ENCODE data around the gene IGSF8. TPM values are rescaled to one million over a fixed set of nuclear protein-coding genes. Genes with fewer than 3 reads are reported as not detected.

Gene IGSF8
- total RNA-seq, 1 donor from 2014 or later = 37.9 TPM

DNA sequence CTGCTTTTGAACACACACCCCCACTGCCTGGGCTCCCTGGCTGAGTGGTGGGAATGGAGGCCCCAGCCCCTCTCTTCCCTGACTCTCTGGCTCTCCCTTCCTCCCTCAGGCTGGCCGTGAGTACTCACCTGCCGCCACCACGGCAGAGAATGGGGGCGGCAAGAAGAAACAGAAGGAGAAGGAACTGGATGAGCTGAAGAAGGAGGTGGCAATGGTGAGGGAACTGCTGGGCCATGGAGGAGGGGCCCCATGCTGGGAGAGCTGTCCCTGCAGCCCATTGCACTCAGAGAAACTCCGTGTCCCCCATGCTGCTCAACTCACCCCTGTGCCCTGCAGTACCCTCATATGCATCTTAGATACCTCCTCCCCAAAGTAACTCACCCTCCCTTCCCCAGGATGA, 22.4 kb upstream of the IGSF8 start:
- Histone ChIP-seq H3K4me3 (no peak overlapping the region), H3K27me3 (no peaks in the 10 kb centered on the region), H3K36me3 (peaks cover 16 to 37% of the 10 kb centered on the region in 2 donors), H3K4me1 (peaks cover 5 to 38% of the 10 kb centered on the region in 2 donors), H3K27ac (no peak overlapping the region), H3K9me3 (no peaks in the 10 kb centered on the region)
- DNase-seq (ENCODE audit: low spot score in 2 of 2) = no peak
- intact Hi-C loops (cut with DNase I) = no loop called here
- TF ChIP-seq CTCF (IDR thresholded peaks at IDR 0.05) = no peak

DNA sequence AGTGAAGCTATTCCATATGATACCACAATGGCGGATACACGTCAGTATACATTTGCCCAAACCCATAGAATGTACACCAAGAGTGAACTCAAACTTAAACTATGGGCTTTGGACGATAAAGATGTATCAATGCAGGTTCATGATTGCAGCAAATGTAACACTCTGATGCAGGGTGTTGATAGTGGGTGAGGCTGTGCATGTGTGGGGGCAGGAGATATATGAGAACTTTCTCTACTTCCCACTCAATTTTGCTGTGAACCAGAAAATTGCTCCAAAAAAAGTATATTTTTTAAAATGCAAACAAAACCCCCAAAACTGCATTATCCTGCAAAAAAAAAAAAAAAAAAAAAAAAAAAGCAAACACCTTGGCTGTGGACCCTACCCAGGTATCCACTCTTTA, 20.5 kb upstream of the IGSF8 start:
- no peaks in the 10 kb centered on the region for H3K27me3 ChIP-seq
- TF ChIP-seq CTCF (IDR thresholded peaks at IDR 0.05) = no peak
- H3K27ac ChIP-seq = no peak overlapping the region
- intact Hi-C loops (cut with DNase I) = no loop called here
- H3K4me1 ChIP-seq = peaks cover 11 to 36% of the 10 kb centered on the region in 2 donors
- H3K36me3 ChIP-seq = peaks cover 16 to 24% of the 10 kb centered on the region in 2 donors
- no peaks in the 10 kb centered on the region for H3K9me3 ChIP-seq
- peak overlapping the region in 1 of 2 donors; percentile 68 for H3K4me3 ChIP-seq
- DNase-seq (ENCODE audit: low spot score in 2 of 2) = no peak

DNA sequence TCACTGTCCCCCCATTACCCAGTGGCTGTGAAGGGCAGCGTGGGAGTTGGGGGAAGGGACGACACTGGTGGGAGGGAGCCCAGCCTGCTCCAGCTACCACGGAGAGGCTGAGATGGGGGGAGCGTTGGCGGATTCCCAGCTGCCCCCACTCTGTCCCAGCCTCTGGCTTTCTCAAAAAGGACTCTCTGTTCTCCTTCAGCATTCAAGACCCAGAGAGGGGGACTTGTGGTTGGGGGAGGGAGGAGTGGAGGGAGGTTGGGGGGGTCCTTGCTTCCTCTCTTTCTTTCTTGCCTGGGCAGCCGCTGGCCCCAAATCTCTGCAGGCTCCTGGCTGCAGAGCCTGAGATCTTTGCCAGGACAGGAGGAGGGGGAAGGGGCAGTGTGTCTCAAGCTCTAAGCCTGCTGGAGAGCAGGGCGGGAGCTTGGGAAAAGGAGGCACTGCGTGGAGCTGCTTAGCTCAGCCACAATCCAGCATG, 19.3 kb upstream of the IGSF8 start:
- TF ChIP-seq CTCF (IDR thresholded peaks at IDR 0.05) = no peak
- DNase-seq (ENCODE audit: low spot score in 2 of 2) = no peak
- intact Hi-C loops (cut with DNase I) = no loop called here
- peaks cover 11 to 13% of the 10 kb centered on the region in 2 donors for H3K36me3 ChIP-seq
- H3K9me3 ChIP-seq = no peaks in the 10 kb centered on the region
- peak overlapping the region; percentile 50 to 68 for H3K4me3 ChIP-seq
- H3K27me3 ChIP-seq = no peaks in the 10 kb centered on the region
- H3K27ac ChIP-seq = peak overlapping the region; percentile 53 to 86
- peaks cover 11 to 41% of the 10 kb centered on the region in 2 donors for H3K4me1 ChIP-seq

DNA sequence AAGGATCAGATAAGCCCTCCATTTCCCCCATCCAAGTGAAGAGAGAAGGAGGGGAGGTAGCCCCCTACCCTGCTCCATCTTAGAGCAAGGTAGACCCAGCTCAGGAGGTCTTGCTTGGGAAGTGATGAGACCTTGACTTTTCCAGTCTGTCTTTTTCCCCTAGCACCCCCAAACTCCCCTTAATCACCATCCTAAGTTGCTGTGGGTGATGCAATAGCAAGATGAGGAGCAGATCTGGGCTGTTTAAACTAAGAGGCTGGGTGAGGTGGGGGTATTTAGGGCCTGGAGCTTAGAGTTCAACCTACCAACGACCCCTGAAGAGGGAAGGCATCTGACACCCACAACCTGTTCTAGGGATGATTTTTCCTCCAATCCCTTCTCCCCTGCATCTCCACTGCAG, 18.9 kb upstream of the IGSF8 start:
- H3K27ac ChIP-seq = peak overlapping the region; percentile 53 to 86
- intact Hi-C loops (cut with DNase I) = no loop called here
- TF ChIP-seq CTCF (IDR thresholded peaks at IDR 0.05) = no peak
- H3K4me1 ChIP-seq = peaks cover 11 to 41% of the 10 kb centered on the region in 2 donors
- peak overlapping the region; percentile 50 to 68 for H3K4me3 ChIP-seq
- no peaks in the 10 kb centered on the region for H3K27me3 ChIP-seq
- H3K36me3 ChIP-seq = peaks cover 11% of the 10 kb centered on the region in 2 donors
- no peak for DNase-seq (ENCODE audit: low spot score in 2 of 2)
- H3K9me3 ChIP-seq = no peaks in the 10 kb centered on the region

DNA sequence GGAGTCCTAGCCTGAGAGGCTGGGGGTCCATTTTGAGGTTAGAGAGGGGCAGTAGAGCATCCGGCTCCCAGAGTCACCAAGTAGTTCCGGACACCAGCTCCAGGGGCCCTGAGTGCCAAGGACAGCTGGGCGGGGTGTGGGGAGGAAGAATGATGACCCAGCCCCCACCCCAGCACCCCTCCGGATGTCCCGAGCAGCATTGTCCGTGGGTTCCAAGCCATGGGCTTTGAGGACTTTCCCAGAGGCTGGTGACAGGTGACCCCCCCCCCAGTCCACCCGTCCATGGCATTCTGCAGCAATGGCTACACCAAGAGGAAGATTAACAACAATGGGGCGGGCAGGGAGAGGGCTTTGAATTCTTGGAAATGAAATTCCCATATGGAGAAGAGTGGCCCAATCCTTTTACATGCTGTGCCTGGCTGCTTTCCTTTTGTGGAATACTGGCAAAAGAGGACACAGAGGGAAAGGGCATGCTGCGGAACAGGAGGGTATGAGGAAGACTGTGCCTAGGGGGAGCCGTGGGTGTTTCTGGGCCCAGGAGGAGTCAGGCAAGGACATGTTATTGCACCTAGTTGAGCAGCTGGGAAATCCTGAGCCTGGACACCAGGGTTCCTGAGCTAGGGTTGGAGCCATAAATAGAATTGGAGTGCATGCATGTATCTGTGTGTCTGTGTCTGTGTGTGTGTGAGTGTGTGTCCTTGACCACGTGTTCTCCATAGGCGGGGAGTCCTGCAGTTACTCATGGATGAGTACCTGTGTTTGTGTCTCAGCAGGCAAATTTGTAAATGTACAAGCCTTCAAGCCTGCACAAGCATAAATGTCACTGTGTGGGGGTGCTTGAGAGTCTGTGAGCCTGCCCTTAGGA, 18.1 kb upstream of the IGSF8 start:
- H3K4me1 ChIP-seq = peaks cover 11 to 41% of the 10 kb centered on the region in 2 donors
- H3K36me3 ChIP-seq = peaks cover 6 to 7% of the 10 kb centered on the region in 2 donors
- peak overlapping the region; percentile 81 to 86 for H3K27ac ChIP-seq
- intact Hi-C loops (cut with DNase I) = no loop called here
- H3K4me3 ChIP-seq = peak overlapping the region; percentile 50 to 68
- H3K27me3 ChIP-seq = no peaks in the 10 kb centered on the region
- no peak for TF ChIP-seq CTCF (IDR thresholded peaks at IDR 0.05)
- DNase-seq (ENCODE audit: low spot score in 2 of 2) = no peak
- no peaks in the 10 kb centered on the region for H3K9me3 ChIP-seq

Measured in ascending aorta (tissue), 2 donors.